Sigmoid colon (tissue), 7 donors: Measurements from ENCODE around the gene MYLK. TPM values are rescaled to one million over a fixed set of nuclear protein-coding genes. Genes with fewer than 3 reads are reported as not detected.
"Not testable (repeated sequence)": the region's sequence is repeated elsewhere in the genome, so short reads cannot be mapped to it uniquely, and the experiment has no call there.

Experiments
- DNase-seq: peaks from one replicate; pipeline ENCODE4 v3.0.0-alpha.2; 2019
- H3K27ac ChIP-seq, 4 donors: fragments of 200-600 bp; sonication (generic); one replicate each; pipeline ENCODE4 v1.5.1; 2016 to 2019; ENCODE audit warnings: mild to moderate bottlenecking in 1 of 4
- H3K27me3 ChIP-seq, 3 donors: fragments of 200-600 bp; sonication (generic); one replicate each; pipeline ENCODE4 v1.5.1; 2019; ENCODE audit warnings: mild to moderate bottlenecking in 1 of 3
- H3K36me3 ChIP-seq, 4 donors: fragments of 200-600 bp; sonication (generic); one replicate each; pipeline ENCODE4 v1.5.1; 2016 to 2019
- H3K4me1 ChIP-seq, 4 donors: fragments of 200-600 bp; sonication (generic); one replicate each; pipeline ENCODE4 v1.5.1; 2017 to 2019
- H3K4me3 ChIP-seq, 4 donors: fragments of 200-600 bp; sonication (generic); one replicate each; pipeline ENCODE4 v1.5.1; 2017 to 2019; ENCODE audit warnings: mild to moderate bottlenecking in 2 of 4, moderate library complexity in 1 of 4
- H3K9me3 ChIP-seq, 4 donors: fragments of 200-600 bp in 3 of 4; sonication (generic) in 3 of 4; one replicate each; pipeline versions ENCODE4 v1.5.1 to v1.6.1; 2013 to 2019
- EP300 ChIP-seq, 4 donors: sonication (generic); formaldehyde crosslinking; IDR thresholded peaks; one replicate each; pipeline ENCODE4 v1.6.1; 2017; ENCODE audit warnings: antibody characterized with exemption in 4 of 4
- POLR2A ChIP-seq, 2 donors: fragments of 450-650 bp; IDR thresholded peaks; one replicate each; pipeline ENCODE4 v1.6.1; 2016; ENCODE audit warnings: antibody characterized with exemption in 2 of 2, mild to moderate bottlenecking in 2 of 2, moderate library complexity in 2 of 2
- POLR2AphosphoS5 ChIP-seq, 4 donors: sonication (generic); formaldehyde crosslinking; IDR thresholded peaks; one replicate each; pipeline ENCODE4 v1.6.1; 2017; ENCODE audit warnings: antibody characterized with exemption in 4 of 4
- WGBS, 2 donors: extraction: QIAGEN DNeasy Blood & Tissue Kit; methylation state at CpG; one replicate each; pipeline ENCODE4 v1.1.7; 2013; 5-methylcytosine and 5-hydroxymethylcytosine counted together
- intact Hi-C: fragments of 100-400 bp; cut with DNase I; formaldehyde crosslinking; loops from one replicate; pipeline ENCODE4 v1.15.1; 2023
- polyA plus RNA-seq, 3 donors: library from polyadenylated mRNA; stranded (reverse); fragments of 200-250 nt; gene quantifications; one replicate each; pipeline ENCODE4 v1.2.3, GENCODE V29; 2013
- total RNA-seq, 4 donors: library from RNA; depleted of rRNA; stranded (reverse); fragments of >200 nt; gene quantifications; one replicate each; pipeline ENCODE4 v1.1.0, GENCODE V29; 2016
- TF ChIP-seq, protein P1 (sequence below), 4 experiments: fragments of 450-650 bp in 3 of 4; fragments of 200-600 bp in 1 of 4; IDR thresholded peaks; one replicate each; pipeline ENCODE4 v1.5.1; 2016 to 2019; ENCODE audit warnings: antibody characterized with exemption in 4 of 4, mild to moderate bottlenecking in 3 of 4, moderate library complexity in 2 of 4
- donor health status: healthy with polysubstance abuse.
- donor health status: Bipolar disorder and iron deficiency.
- donor health status: healthy.

The MYLK gene
- total and polyA plus RNA-seq, 7 donors, result 21.5 to 2,153 (median 1,169) TPM

DNA sequence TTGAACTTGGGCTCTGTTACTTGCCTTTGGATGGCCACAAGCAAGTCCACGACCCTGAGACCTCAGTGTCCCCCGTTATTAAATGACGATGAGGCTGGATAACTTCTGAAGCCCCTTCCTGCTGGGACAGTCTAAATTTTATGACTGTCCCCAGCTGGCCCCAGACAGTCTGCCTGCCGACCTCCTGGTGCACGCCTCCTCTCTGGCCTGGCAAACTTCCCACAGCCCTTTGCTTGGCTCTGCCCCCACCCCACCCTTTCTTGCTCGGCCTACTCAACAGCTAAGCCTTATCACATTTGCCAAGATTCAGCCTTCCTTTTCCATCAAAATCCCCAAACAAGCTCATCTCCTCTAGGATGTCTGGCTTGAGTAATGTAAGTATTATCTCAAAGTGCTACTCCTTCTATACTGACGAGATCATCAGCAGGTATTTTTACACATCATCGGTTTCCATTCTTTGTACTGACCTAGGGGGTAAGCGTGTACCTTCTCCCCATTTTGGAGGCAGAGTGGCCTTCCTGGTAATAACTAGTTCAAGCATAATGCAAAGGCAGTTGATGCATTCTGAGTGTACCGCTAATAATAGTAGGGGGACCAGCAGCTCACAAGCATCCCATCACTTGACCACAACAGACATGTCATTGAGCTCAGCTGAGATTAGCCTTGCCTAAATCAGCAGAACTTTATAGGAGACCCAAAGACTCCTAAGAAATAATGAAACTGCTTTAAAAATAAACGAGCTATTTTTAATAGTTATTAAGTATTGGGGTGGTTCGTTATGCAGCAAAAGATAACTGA lies 178.4 kb downstream of the MYLK start:
- peaks cover 1 to 39% (median 27%) of the 10 kb centered on the region in 4 donors for H3K4me1 ChIP-seq
- H3K4me3 ChIP-seq, result no peak overlapping the region
- no peaks in the 10 kb centered on the region for H3K9me3 ChIP-seq
- DNase-seq, result peak; percentile 43
- H3K27me3 ChIP-seq, result no peaks in the 10 kb centered on the region
- no peaks in the 10 kb centered on the region for H3K36me3 ChIP-seq
- peak overlapping the region; percentile 50 to 98 (median 78) for H3K27ac ChIP-seq
- intact Hi-C loops, result no loop called here
- TF ChIP-seq POLR2AphosphoS5 (IDR thresholded peaks at IDR 0.05) (no peak), POLR2A (IDR thresholded peaks at IDR 0.05) (no peak), EP300 (IDR thresholded peaks at IDR 0.05) (no peak)
- TF ChIP-seq, protein P1, sequence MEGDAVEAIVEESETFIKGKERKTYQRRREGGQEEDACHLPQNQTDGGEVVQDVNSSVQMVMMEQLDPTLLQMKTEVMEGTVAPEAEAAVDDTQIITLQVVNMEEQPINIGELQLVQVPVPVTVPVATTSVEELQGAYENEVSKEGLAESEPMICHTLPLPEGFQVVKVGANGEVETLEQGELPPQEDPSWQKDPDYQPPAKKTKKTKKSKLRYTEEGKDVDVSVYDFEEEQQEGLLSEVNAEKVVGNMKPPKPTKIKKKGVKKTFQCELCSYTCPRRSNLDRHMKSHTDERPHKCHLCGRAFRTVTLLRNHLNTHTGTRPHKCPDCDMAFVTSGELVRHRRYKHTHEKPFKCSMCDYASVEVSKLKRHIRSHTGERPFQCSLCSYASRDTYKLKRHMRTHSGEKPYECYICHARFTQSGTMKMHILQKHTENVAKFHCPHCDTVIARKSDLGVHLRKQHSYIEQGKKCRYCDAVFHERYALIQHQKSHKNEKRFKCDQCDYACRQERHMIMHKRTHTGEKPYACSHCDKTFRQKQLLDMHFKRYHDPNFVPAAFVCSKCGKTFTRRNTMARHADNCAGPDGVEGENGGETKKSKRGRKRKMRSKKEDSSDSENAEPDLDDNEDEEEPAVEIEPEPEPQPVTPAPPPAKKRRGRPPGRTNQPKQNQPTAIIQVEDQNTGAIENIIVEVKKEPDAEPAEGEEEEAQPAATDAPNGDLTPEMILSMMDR (IDR thresholded peaks at IDR 0.05), result no peak
- WGBS, 2 donors, result 58 to 72% methylated on average over 12 of the region's 12 CpGs

DNA sequence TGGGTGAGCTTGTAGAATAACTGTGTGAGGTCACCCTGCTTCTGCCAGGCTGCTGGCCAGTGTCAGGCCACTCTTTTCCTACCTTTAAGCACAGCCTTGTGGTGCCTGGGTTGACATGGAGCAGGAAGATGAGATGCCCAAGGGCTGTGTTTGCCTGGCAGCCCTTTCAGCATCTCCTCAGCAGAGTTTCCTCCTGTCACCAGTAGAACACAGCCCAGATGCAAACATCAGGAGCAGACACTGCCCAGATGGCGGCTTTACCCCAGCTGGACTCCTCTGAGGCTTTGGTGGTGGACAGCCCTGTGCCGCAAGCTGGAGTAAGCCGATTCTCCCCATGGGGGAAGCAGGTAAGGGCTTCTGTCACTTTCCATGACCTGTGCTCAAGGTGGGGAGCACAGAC lies 180.5 kb downstream of the MYLK start:
- not testable (repeated sequence) for H3K4me3 ChIP-seq

DNA sequence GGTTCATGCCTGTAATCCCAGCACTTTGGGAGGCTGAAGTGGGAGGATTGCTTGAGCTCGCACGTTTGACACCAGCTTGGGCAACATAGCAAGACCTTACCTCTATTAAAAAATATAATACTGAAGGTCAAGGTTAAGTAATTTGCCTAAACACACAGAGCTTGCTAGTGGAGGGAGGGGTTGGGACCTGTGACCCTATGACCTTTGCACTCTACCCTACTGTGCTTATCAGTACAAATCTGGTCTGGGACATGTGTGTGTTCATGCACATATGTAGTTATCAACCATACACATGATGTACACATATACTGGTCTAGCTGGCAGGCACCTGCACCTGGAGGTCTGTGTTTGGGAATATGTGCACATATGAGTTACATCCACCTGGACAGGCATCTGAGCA lies 181.4 kb downstream of the MYLK start:
- TF ChIP-seq POLR2A (IDR thresholded peaks at IDR 0.05), result no peak
- TF ChIP-seq EP300 (IDR thresholded peaks at IDR 0.05), result no peak
- TF ChIP-seq POLR2AphosphoS5 (IDR thresholded peaks at IDR 0.05), result no peak
- TF ChIP-seq, protein P1 (IDR thresholded peaks at IDR 0.05), result no peak
- peak overlapping the region; percentile 89 to 98 (median 94) for H3K27ac ChIP-seq
- no peaks in the 10 kb centered on the region for H3K36me3 ChIP-seq
- H3K4me1 ChIP-seq, result peaks cover 2 to 39% (median 27%) of the 10 kb centered on the region in 4 donors
- H3K27me3 ChIP-seq, result no peaks in the 10 kb centered on the region
- intact Hi-C loops, result loop anchor here (2.0 kb wide), 1 partner anchor 50 kb away; no protein-coding TSS in a partner anchor
- H3K9me3 ChIP-seq, result no peaks in the 10 kb centered on the region
- WGBS, 2 donors, result 46 to 83% methylated on average over 2 of the region's 2 CpGs
- DNase-seq, result no peak
- no peak overlapping the region for H3K4me3 ChIP-seq

More for the DNA sequence above, 180.5 kb downstream of the MYLK start:
- 94 to 95% methylated on average over 3 of the region's 3 CpGs for WGBS, 2 donors
- Histone ChIP-seq H3K4me1 (peaks cover 2 to 39% (median 27%) of the 10 kb centered on the region in 4 donors), H3K27ac (peak overlapping the region; percentile 89 to 98 (median 94))
- not testable (repeated sequence) for H3K27me3 ChIP-seq, H3K36me3 ChIP-seq, H3K9me3 ChIP-seq
- peak; percentile 87 to 98 (median 95) for TF ChIP-seq POLR2AphosphoS5 (IDR thresholded peaks at IDR 0.05)
- TF ChIP-seq EP300 (IDR thresholded peaks at IDR 0.05), result peak; percentile 18 to 84 (median 58)
- intact Hi-C loops, result loop anchor here (1.0 to 2.0 kb wide), 2 partner anchors 16 to 51 kb away; no protein-coding TSS in a partner anchor
- DNase-seq, result peak; percentile 91

DNA sequence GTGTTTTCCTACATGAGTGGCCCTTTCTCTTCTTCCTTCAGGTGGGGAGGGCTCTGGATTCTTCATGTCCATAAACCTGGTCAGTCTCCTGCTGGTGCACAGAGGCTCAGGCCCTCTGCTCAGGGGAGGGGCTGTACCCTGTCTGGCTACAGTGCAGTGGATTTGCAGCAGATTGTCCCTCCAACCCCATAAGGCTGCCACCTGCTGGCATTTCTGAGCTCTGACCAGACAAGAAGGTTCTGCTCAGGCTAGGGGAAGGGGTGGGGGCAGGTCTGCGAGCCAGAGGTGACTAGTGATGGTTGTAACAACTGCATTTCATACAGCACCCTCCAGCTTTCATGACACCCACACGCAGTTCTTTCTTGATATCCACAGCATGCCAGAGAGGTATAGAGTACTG lies 182.1 kb downstream of the MYLK start:
- TF ChIP-seq, protein P1 (IDR thresholded peaks at IDR 0.05), result peak; percentile 47 to 74 (median 58)
- peak in 3 of 4 donors; percentile 33 to 59 (median 34) for TF ChIP-seq POLR2AphosphoS5 (IDR thresholded peaks at IDR 0.05)
- intact Hi-C loops, result loop anchor here (2.0 kb wide), 1 partner anchor 49 kb away; no protein-coding TSS in a partner anchor
- Histone ChIP-seq H3K27ac (peak overlapping the region; percentile 89 to 98 (median 94)), H3K4me3 (peak overlapping the region in 3 of 4 donors; percentile 68 to 76 (median 70)), H3K4me1 (peaks cover 2 to 39% (median 29%) of the 10 kb centered on the region in 4 donors)
- H3K36me3 ChIP-seq, H3K9me3 ChIP-seq, H3K27me3 ChIP-seq: not testable (repeated sequence)
- peak; percentile 91 for DNase-seq
- WGBS, 2 donors, result 13 to 36% methylated on average over 2 of the region's 2 CpGs
